SK-N-MC (cell line): Measurements from ENCODE around the gene PHF12.

Experiments used
- DNase-seq: peaks from one replicate; pipeline ENCODE4 v3.0.0-alpha.2; 2011; ENCODE audit warnings: low read depth, low spot score
- H3K27ac ChIP-seq: fragments of 200-600 bp; sonication (generic); 2 replicates; pipeline ENCODE4 v1.5.1; 2016; ENCODE audit warnings: mixed run types
- H3K36me3 ChIP-seq: fragments of 200-600 bp; sonication (generic); 2 replicates; pipeline ENCODE4 v1.6.1; 2017; ENCODE audit warnings: antibody characterized with exemption, low read length, mixed read lengths; ENCODE audit not compliant: insufficient read depth
- H3K4me3 ChIP-seq: fragments of 200-600 bp; sonication (generic); 2 replicates; pipeline ENCODE4 v1.5.1; 2016
- H3K9ac ChIP-seq: fragments of 200-600 bp; sonication (generic); 2 replicates; pipeline ENCODE4 v1.8.0; 2017; ENCODE audit warnings: mixed run types, mixed read lengths; ENCODE audit not compliant: insufficient read length
- H3K9me3 ChIP-seq: fragments of 200-600 bp; sonication (generic); 2 replicates; pipeline ENCODE4 v1.6.1; 2017; ENCODE audit warnings: low read depth, mild to moderate bottlenecking, antibody characterized with exemption, low read length, moderate library complexity, mixed read lengths
- EZH2 ChIP-seq: fragments of 200-600 bp; sonication (generic); IDR thresholded peaks from one replicate; pipeline ENCODE4 v1.6.1; 2017; ENCODE audit warnings: antibody characterized with exemption
- FOXP2 ChIP-seq: optimal IDR thresholded peaks from 2 replicates; pipeline ENCODE3; 2011; ENCODE audit warnings: mild to moderate bottlenecking, moderate library complexity; ENCODE audit not compliant: insufficient read depth; ENCODE audit errors: extremely low read length, control extremely low read depth
- POLR2AphosphoS5 ChIP-seq: IDR thresholded peaks from 2 replicates; pipeline ENCODE4 v1.6.1; 2012; ENCODE audit warnings: mild to moderate bottlenecking, low read depth, low read length, borderline replicate concordance

Gene PHF12

DNA sequence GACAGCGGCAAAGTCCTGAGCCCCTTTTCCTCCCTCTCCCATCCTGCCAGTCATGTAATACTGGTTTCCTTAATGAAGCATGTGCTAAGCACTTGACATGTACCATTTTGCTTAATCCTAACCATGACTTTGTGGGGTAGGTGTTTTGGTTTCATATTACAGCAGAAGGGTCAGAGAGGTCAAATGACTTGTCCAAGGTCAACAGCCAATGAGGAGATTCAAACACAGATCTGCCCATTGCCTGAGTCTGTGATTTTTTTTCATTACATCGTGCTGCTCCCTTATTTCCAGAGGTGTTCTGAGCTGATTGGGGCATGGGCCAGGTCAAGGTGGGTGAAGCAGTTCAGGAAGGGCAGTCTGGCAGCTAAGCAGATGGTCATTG lies 17.6 kb upstream of the PHF12 start:
- Histone ChIP-seq H3K9me3 (no peaks in the 10 kb centered on the region), H3K4me3 (no peak overlapping the region), H3K36me3 (no peaks in the 10 kb centered on the region), H3K9ac (no peak overlapping the region), H3K27ac (no peak overlapping the region)
- TF ChIP-seq EZH2 (no peak), POLR2AphosphoS5 (no peak), FOXP2 (no peak)
- no peak for DNase-seq

DNA sequence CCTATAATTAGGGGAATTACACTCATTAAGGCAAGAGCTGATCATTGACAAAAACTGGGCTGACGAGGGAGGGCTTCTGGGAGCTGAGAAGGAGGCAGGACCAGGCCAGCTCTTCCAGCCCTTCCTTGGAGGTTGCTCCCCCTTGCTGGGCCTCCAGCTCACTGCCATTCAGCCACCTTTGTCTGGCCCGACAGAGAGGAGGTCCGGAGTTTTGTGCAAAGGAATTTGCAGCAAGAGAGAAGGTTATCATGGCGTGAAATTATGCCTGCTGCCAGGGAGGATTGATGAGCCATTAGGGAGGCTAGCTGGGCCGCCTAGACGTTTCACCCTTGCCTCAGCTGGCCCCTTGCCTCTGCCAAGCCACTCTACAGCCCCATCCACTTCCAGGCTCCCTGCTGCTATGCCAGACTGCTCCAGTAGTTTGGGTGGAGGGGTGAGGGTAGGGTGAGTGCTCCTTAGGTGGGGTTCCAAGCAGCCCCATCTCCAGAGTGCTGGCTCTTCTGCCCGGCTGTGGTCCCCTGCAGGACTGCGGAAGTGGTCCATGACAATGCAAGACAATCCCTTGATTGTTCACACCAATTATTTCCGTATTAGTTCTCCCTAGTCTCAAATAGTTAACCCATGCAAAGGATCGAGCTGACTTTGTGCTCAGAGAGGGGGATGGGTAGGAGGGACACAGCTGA lies 17.1 kb upstream of the PHF12 start:
- no peak for TF ChIP-seq EZH2
- Histone ChIP-seq H3K36me3 (no peaks in the 10 kb centered on the region), H3K4me3 (no peak overlapping the region), H3K27ac (no peak overlapping the region), H3K9me3 (no peaks in the 10 kb centered on the region), H3K9ac (no peak overlapping the region)
- no peak for DNase-seq

DNA sequence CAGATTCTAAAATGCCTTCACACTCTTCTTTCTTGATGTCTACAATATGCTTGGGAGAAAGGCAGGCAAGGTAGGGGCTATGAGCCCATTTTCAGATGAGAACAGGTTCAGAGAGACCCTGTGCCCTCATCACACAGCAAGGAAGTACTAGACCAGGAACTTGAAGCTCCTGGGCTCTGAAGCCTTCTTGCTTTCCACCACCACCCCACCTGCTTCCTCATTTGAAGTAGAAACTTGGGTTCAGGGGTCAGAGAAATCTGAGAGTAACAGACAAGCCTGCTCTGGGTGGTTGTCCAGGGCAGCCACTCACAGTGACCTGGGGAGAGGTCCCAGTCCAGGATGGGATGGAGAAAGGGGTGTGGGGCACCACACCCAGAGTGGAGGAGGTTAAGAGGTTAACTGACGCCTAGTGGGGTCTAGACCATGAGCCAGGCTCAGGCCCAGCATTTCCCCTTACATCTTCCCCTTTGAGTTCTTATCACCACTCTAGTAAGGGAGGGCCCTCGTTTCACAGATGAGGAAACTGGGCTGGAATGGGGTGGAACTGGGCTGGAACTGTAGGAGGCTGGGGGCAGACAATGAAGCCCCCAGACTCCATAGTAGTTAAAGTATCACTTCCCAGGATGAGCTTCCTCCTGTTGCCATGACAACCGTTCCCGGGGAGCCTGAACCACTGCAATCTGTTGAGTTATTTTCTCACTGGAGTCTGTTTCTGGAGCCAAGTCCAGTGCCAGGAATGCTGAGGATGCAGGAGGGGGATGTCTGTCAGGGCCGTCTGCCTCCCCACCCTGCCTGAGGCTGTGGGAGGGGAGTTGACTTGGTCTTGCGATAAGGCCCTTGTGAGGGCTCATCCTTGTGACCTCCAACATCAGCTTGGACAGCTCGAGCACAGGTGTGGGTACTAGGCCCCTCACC lies 16.2 kb upstream of the PHF12 start:
- Histone ChIP-seq H3K9ac (no peak overlapping the region), H3K27ac (no peak overlapping the region), H3K4me3 (no peak overlapping the region), H3K9me3 (no peaks in the 10 kb centered on the region), H3K36me3 (no peaks in the 10 kb centered on the region)
- DNase-seq: no peak
- no peak for TF ChIP-seq POLR2AphosphoS5
- TF ChIP-seq EZH2: no peak
- TF ChIP-seq FOXP2: no peak

DNA sequence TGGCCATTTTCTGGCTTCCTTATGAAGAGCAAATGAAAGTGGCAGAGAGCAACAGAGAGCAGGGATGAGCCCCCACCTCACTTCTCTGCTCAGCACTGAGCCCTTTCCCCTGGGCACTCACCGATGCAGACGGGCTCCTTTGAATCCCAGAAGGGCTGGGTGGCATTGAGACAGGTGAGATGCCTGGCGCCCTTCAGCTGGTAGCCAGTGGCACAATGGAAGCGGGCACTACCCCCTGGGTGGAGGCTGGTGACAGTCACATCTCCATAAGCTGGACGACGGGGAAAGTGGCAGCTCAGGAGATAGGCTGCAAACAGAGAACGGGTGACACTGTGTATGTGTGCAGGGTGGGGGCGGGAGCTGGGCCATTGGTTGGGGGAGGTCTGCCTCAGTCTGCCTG lies 12.5 kb upstream of the PHF12 start:
- no peak for DNase-seq
- TF ChIP-seq EZH2 (no peak), POLR2AphosphoS5 (no peak), FOXP2 (no peak)

DNA sequence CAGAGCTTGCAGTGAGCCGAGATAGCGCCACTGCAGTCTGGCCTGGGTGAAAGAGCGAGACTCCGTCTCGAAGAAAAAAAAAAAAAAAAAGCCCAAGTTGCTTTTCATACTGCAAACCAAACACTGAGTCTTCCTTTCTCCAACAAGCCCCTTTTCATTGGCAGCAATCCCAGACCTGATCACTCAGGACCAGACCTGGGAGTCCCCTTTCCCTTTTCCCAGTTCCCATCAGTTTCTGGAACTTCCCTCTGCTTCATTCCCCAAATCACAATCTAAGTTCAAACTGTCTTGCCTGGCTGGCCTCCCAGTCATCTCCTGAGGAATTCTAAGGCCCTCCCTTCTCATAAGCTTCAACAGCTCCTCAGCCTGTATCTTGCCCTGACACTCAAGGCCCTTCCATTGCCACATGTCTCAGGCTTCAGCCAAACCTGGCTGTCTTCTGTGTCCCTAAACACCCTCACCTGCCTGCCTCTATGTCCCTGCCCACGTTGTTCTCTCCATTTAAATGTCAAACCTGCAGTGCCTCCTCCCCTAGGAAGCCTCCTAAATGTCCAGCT lies 11.8 kb upstream of the PHF12 start:
- no peaks in the 10 kb centered on the region for H3K36me3 ChIP-seq
- H3K9me3 ChIP-seq: no peaks in the 10 kb centered on the region
- no peak overlapping the region for H3K9ac ChIP-seq
- H3K4me3 ChIP-seq: no peak overlapping the region
- no peak overlapping the region for H3K27ac ChIP-seq
- TF ChIP-seq FOXP2: no peak
- TF ChIP-seq POLR2AphosphoS5: no peak
- no peak for TF ChIP-seq EZH2
- no peak for DNase-seq

More for the DNA sequence above, 12.5 kb upstream of the PHF12 start:
- H3K9ac ChIP-seq: no peak overlapping the region
- no peak overlapping the region for H3K4me3 ChIP-seq
- H3K36me3 ChIP-seq: no peaks in the 10 kb centered on the region
- H3K27ac ChIP-seq: no peak overlapping the region
- no peaks in the 10 kb centered on the region for H3K9me3 ChIP-seq

DNA sequence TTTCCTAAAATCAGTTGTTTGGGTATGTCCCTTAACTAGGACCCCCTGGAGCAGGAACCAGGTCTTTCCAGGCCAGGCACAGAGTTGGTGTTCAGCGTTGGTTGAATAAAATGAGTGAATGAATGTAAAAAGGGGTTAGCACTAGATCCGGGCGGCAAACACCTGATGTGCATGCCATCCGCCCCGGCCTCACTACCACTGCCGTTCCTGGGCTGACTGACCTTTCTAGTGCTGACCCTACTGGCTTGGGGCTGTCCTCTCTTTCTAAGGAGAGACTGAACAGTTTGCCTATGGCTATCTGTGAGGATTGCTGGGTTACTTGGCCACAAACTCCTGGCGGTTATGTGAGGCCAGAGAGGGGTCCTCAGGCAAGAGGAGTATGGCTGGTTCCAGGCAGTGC lies 10.1 kb upstream of the PHF12 start:
- Histone ChIP-seq H3K9ac (no peak overlapping the region), H3K4me3 (no peak overlapping the region), H3K27ac (no peak overlapping the region), H3K9me3 (no peaks in the 10 kb centered on the region), H3K36me3 (no peaks in the 10 kb centered on the region)
- no peak for TF ChIP-seq POLR2AphosphoS5
- TF ChIP-seq EZH2: no peak
- no peak for TF ChIP-seq FOXP2
- no peak for DNase-seq

DNA sequence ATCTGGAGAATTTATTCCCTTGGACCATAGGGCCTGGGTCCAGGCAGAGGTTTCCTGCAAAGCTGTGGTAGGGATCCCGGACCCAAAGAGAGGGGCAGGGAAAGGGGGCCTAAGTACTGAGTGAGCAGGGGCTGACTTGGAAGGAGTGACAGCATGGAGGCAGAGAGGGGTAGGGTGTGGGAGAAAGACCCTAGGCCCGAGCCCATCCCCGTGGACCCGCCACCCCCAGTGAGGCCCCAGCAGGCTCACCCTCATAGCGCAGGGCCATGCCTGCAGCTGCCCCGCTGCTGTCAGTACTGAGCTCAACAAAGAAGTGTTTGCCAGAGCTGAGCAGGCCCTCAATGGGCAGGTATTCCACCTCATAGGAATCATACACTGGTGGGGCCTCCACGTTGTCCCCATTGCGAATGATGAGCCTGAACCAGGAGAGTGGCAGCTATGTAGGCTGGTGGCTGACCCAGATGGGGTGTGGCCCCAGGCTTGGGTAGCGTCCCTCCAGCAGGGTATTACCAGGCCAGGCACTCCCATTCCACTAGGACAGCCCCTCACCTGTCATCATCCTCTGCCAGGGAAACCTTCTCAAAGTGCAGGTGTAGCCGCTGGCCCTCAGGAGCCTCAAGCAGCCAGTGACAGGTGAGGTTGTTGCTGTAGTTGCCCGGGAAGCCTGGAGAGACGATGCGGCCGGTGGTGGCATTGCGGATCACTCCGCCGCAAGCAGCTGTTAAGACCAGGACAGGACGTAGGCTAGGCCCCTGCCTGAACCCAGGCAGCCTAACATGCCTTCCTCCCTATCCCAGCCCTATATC lies 9.1 kb upstream of the PHF12 start:
- TF ChIP-seq POLR2AphosphoS5 (no peak), FOXP2 (no peak), EZH2 (no peak)
- Histone ChIP-seq H3K9me3 (no peaks in the 10 kb centered on the region), H3K27ac (no peak overlapping the region), H3K9ac (no peak overlapping the region), H3K36me3 (no peaks in the 10 kb centered on the region), H3K4me3 (no peak overlapping the region)
- no peak for DNase-seq

DNA sequence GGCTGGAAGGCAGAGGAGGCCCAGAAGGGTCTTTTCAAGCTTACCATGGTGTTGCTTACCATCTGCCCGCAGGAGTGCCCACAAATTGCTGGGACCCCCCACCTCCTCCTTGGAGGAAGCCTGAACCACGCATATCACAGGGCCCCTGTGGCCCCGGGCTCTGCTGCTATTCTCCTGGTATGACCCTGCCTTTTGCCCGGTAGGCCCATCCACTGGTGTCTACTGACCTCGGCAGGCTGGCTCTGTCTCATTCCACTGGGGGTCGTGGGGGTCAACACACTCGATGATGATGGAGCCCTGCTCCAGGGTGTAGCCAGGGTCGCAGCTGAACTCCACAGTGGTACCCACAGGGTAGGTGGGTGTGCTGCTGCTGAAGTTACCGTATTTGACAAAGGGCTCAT lies 8.2 kb upstream of the PHF12 start:
- no peak overlapping the region for H3K27ac ChIP-seq
- H3K36me3 ChIP-seq: no peaks in the 10 kb centered on the region
- no peak for DNase-seq
- no peak overlapping the region for H3K9ac ChIP-seq
- H3K4me3 ChIP-seq: no peak overlapping the region
- TF ChIP-seq POLR2AphosphoS5 (no peak), FOXP2 (no peak), EZH2 (no peak)
- no peaks in the 10 kb centered on the region for H3K9me3 ChIP-seq
